ENCODE results near the gene NHLH1. TPM values are rescaled to one million over a fixed set of nuclear protein-coding genes. Genes with fewer than 3 reads are reported as not detected.

The NHLH1 gene
- total and polyA plus RNA-seq, 2 of the 4 experiments (the other 2 are of a cell fraction), result 0.14 TPM; not detected in 1

DNA sequence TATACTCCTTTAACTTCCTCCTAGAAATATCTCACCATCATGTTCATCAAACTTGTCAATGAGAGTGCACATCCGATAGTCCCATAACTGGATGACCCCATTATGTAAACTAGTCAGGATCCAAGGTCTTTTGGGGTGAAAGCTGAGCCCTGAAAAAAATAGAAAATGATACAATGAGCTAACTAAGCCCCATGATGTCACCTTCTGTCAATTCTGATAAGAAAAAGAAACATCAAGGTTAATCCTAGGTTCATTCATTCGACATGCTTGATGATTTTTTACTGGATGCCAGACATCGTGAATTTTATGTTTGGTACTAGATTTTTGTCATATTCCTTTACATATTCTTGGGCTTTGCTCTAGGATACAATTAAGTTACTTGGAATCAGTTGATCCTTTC is 26.7 kb upstream of the NHLH1 start:
- no CpG with 5 or more reads among the region's 3 CpGs for WGBS, 2 experiments (ENCODE audit: extremely low coverage in 2 of 2, insufficient read length in 1 of 2)
- H2AK9ac ChIP-seq (replicated peaks; ENCODE audit: low read depth, low read length, poor library complexity), result no peak overlapping the region
- ChIA-PET POLR2A (ENCODE audit: unreplicated experiment) (no interaction called here), CTCF (no interaction called here)
- peaks cover 3% of the 10 kb centered on the region for H3K4me1 ChIP-seq (ENCODE audit: control insufficient read depth, insufficient read depth, low read length)
- H4K91ac ChIP-seq (ENCODE audit: insufficient read depth, low read depth, low read length), result no peak overlapping the region
- intact Hi-C loops (cut with micrococcal nuclease), result no loop called here
- H4K8ac ChIP-seq (ENCODE audit: low read depth in 2 of 2, low read length in 2 of 2), result no peak overlapping the region
- H4K5ac ChIP-seq (ENCODE audit: low read depth, low read length), result no peak overlapping the region
- no peak overlapping the region for H3K18ac ChIP-seq (ENCODE audit: low read depth, low read length)
- in situ Hi-C loops (cut with MboI; ENCODE audit: low sequenced_read_pairs), result no loop called here
- no peak overlapping the region for H2BK120ac ChIP-seq (ENCODE audit: low read depth, low read length)
- H3K23ac ChIP-seq (ENCODE audit: low read depth, low read length), result no peak overlapping the region
- H3K4ac ChIP-seq (ENCODE audit: low read depth, low read length), result no peak overlapping the region
- no peak overlapping the region for H2BK20ac ChIP-seq (ENCODE audit: low read depth, low read length)
- no peaks in the 10 kb centered on the region for H3K9me1 ChIP-seq (ENCODE audit: insufficient read depth, low read length)
- H3K27me3 ChIP-seq (ENCODE audit: control insufficient read depth, insufficient read depth, low read length), result no peaks in the 10 kb centered on the region
- H4K20me1 ChIP-seq (ENCODE audit: insufficient read depth, low read length), result peaks cover 57% of the 10 kb centered on the region
- no peak overlapping the region for H3K9ac ChIP-seq (ENCODE audit: low read depth, low read length)
- no peak overlapping the region; the same call in 1 of the 2 replicates for H3K4me2 ChIP-seq (ENCODE audit: low read depth, low read length)
- no peak overlapping the region for H2AFZ ChIP-seq (replicated peaks; ENCODE audit: low read length, poor library complexity)
- DNase-seq (no peak), ATAC-seq (ENCODE audit: low read depth) (no peak)
- dilution Hi-C loops (cut with HindIII; ENCODE audit: low sequenced_read_pairs, unreplicated experiment), result no loop called here
- TF ChIP-seq POLR2A (IDR thresholded peaks at IDR 0.05; ENCODE audit: low read depth, low read length), result no peak
- no peak for TF ChIP-seq BHLHE40 (IDR thresholded peaks at IDR 0.05; ENCODE audit: low read depth, low read length)
- no peak for TF ChIP-seq RFX5 (IDR thresholded peaks at IDR 0.05; ENCODE audit: low read depth, low read length)
- TF ChIP-seq CHD1 (IDR thresholded peaks at IDR 0.05; ENCODE audit: low read depth, low read length), result no peak
- no peak for TF ChIP-seq MXI1 (IDR thresholded peaks at IDR 0.05; ENCODE audit: borderline replicate concordance, low read depth, low read length)
- no peak for TF ChIP-seq FOS (IDR thresholded peaks at IDR 0.05; ENCODE audit: low read depth, low read length)
- TF ChIP-seq SMC3 (IDR thresholded peaks at IDR 0.05; ENCODE audit: low read depth, low read length), result no peak
- no peak for TF ChIP-seq MAZ (IDR thresholded peaks at IDR 0.05; ENCODE audit: borderline replicate concordance, low read depth, low read length)
- no peak for TF ChIP-seq NFE2L2 (IDR thresholded peaks at IDR 0.05; ENCODE audit: low read depth, low read length)
- TF ChIP-seq, protein P1, sequence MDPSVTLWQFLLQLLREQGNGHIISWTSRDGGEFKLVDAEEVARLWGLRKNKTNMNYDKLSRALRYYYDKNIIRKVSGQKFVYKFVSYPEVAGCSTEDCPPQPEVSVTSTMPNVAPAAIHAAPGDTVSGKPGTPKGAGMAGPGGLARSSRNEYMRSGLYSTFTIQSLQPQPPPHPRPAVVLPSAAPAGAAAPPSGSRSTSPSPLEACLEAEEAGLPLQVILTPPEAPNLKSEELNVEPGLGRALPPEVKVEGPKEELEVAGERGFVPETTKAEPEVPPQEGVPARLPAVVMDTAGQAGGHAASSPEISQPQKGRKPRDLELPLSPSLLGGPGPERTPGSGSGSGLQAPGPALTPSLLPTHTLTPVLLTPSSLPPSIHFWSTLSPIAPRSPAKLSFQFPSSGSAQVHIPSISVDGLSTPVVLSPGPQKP (IDR thresholded peaks at IDR 0.05; ENCODE audit: borderline replicate concordance, low read depth, low read length), result no peak
- TF ChIP-seq RCOR1 (IDR thresholded peaks at IDR 0.05; ENCODE audit: insufficient replicate concordance, low read length), result no peak
- TF ChIP-seq, protein P2, sequence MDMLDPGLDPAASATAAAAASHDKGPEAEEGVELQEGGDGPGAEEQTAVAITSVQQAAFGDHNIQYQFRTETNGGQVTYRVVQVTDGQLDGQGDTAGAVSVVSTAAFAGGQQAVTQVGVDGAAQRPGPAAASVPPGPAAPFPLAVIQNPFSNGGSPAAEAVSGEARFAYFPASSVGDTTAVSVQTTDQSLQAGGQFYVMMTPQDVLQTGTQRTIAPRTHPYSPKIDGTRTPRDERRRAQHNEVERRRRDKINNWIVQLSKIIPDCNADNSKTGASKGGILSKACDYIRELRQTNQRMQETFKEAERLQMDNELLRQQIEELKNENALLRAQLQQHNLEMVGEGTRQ (IDR thresholded peaks at IDR 0.05; ENCODE audit: low read depth, low read length), result no peak
- TF ChIP-seq CEBPB (IDR thresholded peaks at IDR 0.05; ENCODE audit: low read depth, low read length), result no peak
- H3K9me3 ChIP-seq (ENCODE audit: control insufficient read depth, insufficient read depth, low read length), result no peaks in the 10 kb centered on the region
- no peak overlapping the region for H3K14ac ChIP-seq (replicated peaks; ENCODE audit: low read depth, low read length)
- no peak overlapping the region for H2BK5ac ChIP-seq (ENCODE audit: low read depth, low read length, poor library complexity, severe bottlenecking)
- H3K27ac ChIP-seq (ENCODE audit: insufficient read depth, low read length), result no peak overlapping the region
- H3K56ac ChIP-seq (ENCODE audit: extremely low read depth, insufficient read depth, low read length), result no peak overlapping the region
- peaks cover 20% of the 10 kb centered on the region for H3K36me3 ChIP-seq (ENCODE audit: control insufficient read depth, insufficient read depth, low read length)
- H3K79me1 ChIP-seq (ENCODE audit: low read depth in 1 of 2, low read length in 2 of 2), result peaks cover 9 to 60% of the 10 kb centered on the region in 2 experiments
- BruUV-seq (replicated peaks), result no TSS peak
- no peak overlapping the region for H2AK5ac ChIP-seq (ENCODE audit: low read depth, low read length)
- no peak overlapping the region for H3K4me3 ChIP-seq (ENCODE audit: insufficient read depth, low read depth, low read length)
- no peak overlapping the region for H2BK15ac ChIP-seq (ENCODE audit: low read depth, low read length)
